Spleen (tissue), 7 donors: ENCODE data around the gene CLCNKB.

Experiments used
- CTCF ChIP-seq, 11 experiments: fragments of 200-600 bp in 7 of 11; fragments of 450-650 bp in 4 of 11; sonication (generic) in 4 of 11; IDR thresholded peaks in 8 of 11; conservative IDR thresholded peaks in 3 of 11; 1 replicate in 7 of 11; 2 replicates in 4 of 11; pipeline versions ENCODE4 v1.4.0 to v1.8.0; 2016 to 2021; ENCODE audit warnings: antibody characterized with exemption in 11 of 11, inconsistent platforms in 4 of 11, mild to moderate bottlenecking in 1 of 11
- POLR2A ChIP-seq, 3 donors: fragments of 450-650 bp; IDR thresholded peaks; one replicate each; pipeline ENCODE4 v1.5.1; 2017; ENCODE audit warnings: antibody characterized with exemption in 3 of 3, mild to moderate bottlenecking in 1 of 3
- donor health status: DM: no; HTN: no; CAD: no; lungs with moderate emphysema.
- donor health status: DM: no; HTN: no; CAD: no.
- donor health status: DM: no; HTN: no; CAD: no.

- TF ChIP-seq POLR2A (IDR thresholded peaks at IDR 0.05) (no peak), CTCF (IDR thresholded peaks at IDR 0.05 in 8 of 11, conservative IDR thresholded peaks at IDR 0.05 in 3 of 11) (no peak)
Measured at GRCh38 chr1:16072095-16072494, 28.5 kb downstream of the CLCNKB start.
